HG03175 (cell line): ENCODE results near the gene ANKRD36.
"Not testable (repeated sequence)": the region's sequence is repeated elsewhere in the genome, so short reads cannot be mapped to it uniquely, and the experiment has no call there.

ENCODE experiments used
- ATAC-seq: cut with Tn5 transposase; IDR thresholded peaks from one replicate; pipeline ENCODE4 v1.9.1; 2021; ENCODE audit warnings: mild to moderate bottlenecking, moderate library complexity; ENCODE audit not compliant: unreplicated experiment

ANKRD36 gene

DNA sequence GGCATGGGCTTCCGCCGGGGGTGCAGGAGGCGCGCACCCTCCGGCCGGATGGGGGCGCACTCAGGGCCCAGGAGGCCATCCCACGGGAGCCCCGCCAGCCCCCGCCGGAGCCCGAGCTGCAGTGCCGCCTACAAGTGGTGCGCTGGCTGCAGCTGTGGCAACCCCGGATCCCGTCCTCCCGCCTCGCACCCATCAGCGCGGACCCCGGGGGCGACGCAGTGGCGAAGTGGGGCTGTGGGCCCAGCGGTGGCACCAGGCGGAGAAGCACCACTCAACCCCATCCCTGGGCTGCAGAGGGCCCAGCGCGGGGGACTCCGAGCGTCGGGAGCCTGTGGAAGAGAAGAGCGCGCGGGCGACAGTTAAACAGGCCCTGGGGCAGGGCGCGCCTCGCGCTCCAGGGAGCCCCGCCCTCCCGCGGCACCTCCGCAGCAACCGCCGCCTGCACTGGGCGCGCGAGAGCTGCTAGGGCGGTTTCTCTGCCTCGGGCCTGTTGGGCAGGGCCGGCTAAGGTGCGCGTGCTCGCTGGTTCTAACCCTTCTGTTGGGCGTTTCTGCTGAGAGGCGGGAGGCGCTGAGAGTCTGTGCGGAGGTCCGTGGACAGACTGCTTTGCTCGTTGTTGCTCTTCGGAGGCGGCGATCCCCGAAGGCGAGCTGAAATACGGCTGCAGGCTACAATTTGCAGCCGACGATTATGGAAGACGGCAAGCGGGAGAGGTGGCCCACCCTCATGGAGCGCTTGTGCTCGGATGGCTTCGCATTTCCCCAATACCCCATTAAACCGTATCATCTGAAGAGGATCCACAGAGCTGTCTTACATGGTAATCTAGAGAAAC, at the start of gene ANKRD36:
TSS of gene ANKRD36 (plus strand) at position 104 of the 832 bp plus-strand sequence. CDS start at position 691, 587 bp downstream.
- ATAC-seq: peak; percentile 86

DNA sequence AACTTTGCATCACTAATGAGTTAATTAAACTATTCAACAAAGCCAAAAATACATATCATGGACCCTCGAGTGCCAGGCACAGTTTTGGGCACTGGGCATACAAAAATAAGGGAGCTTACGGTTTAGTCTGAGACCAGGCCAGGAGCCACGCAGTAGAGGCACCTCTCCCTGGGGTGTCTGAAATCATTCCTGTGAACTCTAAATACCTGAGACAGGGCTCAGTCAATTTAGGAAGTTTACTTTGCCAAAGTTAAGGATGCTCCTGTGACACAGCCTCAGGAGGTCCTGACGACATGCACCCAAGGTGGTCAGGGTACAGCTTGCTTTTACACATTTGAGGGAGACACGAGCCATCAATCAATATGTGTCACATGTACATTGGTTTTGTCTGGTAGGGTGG, 46.9 kb upstream of the ANKRD36 start:
- not testable (repeated sequence) for ATAC-seq

DNA sequence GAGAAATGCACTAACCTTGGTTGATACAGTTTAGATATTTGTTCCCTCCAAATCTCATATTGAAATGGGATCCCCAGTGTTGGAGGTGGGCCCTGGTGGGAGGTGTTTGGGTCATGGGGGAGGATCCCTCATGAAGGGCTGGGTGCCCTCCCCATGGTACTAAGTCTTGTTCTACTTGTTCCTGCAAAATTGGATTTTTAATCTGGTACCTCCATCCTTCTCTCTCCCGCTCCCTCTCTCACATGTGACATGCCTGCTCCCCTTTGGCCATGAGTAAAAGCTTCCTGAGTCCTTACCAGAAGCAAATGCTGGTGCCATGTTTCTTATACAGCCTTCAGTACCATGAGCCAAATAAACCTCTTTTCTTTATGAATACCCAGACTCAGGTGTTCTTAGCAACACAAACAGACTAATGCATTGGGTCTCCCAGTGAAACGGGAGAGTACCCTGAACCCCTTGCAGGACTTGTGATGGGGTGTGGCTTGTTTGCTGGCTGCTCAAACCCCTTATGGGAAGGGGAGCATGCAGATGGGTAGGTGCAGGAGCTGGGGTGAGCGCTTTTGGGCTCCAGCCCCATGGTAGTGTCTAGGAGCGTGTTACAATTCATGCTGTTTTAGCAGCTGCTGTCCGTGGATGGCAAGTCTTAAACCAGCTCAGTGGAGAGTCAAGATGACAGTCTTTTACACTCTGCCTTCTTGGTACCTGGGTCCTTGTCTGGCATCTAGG, 45.5 kb upstream of the ANKRD36 start:
- no peak for ATAC-seq

DNA sequence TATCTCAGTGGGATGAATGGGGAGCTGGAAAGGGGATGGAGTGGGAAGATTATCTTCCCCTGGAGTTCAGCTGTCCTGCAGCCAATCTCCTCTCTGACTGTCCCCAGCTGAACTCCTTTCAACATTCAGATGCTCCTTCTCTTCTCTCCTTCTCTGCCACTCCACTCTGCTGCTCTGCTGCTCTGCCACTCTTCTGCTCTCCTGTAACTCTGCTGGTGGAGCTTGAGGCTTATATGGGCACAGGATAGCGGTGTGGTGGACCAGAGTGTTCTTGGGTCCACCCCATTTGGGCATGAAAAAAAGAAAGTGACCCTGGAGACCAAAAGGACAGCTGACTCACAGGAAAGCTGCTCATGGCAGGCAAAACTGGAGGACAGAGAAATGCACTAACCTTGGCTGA, 44.9 kb upstream of the ANKRD36 start:
- ATAC-seq: no peak

DNA sequence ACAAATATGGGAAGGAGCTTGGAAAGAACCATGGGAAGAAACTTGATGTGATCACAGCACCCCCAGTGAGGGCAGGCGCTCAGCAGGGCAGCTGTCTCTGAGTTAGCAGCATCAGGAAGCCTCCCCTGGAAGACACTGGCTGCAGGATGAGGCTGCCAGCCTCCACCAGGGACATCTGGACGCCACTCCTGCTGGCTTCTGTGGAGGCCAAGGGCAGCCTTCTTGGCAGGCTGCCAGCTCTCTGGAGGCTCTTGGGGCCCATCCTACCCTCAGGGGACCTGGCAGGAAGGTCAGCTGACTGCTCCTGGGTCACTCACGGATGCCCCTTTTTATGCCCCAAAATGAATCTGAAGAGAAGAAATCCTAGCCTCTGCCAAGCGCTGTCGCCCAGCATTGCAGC, 44.2 kb upstream of the ANKRD36 start:
- not testable (repeated sequence) for ATAC-seq

DNA sequence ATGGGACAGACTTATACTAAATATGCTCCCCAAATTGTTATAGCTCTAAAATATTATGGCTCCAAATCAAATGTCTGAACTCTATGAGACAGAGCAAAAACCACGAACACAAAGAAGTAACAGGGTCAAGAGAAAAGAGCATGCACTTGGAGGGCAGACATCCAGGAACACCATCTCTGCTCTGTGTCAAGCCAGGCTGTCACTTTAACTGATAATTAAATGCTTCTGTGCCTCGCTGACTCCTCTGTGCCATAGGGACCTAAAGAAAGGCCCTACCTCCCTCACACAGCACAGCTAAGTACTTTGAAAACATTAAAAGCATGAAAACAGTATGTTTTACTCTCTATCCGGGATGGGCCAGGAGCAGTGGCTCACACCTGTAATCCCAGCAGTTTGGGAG, 42.0 kb upstream of the ANKRD36 start:
- ATAC-seq: not testable (repeated sequence)

DNA sequence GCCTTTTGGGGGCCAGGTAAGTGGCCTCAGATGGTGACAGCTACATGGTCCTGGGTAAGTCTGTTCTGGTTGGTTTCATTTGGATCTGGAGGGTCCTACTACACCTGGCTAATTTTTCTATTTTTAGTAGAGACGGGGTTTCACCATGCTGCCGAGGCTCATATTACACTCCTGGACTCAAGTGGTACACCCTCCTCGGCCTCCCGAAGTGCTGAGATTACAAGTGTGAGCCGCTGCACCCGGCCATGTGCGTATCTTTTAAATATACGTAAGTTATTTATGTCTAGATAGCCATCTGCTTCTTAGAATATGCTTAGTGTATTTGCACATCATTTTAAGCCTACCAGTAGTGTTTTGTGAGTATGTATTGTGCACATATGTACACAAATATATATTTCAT, 35.7 kb upstream of the ANKRD36 start:
- ATAC-seq: not testable (repeated sequence)

DNA sequence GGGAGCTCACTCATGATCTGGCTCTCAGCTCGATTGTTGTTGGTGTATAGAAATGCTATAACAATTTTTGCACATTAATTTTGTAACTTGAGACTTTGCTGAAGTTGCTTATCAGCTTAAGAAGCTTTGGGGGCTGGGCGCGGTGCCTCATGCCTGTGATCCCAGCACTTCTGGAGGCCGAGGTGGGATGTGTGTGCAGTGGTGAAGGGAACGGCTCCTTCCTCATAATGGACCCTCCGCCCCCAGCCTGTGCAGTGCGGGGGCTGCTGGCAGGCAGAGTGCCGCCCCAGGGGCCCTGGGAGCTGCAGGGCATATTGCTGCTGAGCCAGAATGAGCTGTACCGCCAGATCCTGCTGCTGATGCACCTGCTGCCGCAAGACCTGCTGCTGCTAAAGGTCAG, 32.1 kb upstream of the ANKRD36 start:
- ATAC-seq: not testable (repeated sequence)

DNA sequence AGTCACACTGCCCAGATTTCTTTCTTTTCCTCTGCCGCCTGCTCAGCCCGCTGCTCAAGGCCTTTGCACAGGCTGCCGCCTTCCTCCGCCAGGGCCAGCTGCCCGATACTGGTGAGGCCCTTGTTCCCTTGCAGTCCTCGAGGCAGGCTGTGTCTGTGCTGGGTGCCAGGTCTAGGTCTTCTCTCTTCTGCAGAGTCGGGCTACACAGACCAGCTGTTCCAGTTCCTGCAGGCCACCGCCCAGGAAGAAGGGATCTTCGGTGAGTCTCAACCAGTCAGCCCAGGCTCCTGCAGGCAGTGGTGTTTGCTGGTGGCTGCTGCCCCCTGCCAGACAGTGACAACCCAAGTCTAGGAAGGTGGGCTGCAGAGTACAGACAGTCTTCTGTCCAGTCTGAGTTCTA, 30.7 kb upstream of the ANKRD36 start:
- not testable (repeated sequence) for ATAC-seq

DNA sequence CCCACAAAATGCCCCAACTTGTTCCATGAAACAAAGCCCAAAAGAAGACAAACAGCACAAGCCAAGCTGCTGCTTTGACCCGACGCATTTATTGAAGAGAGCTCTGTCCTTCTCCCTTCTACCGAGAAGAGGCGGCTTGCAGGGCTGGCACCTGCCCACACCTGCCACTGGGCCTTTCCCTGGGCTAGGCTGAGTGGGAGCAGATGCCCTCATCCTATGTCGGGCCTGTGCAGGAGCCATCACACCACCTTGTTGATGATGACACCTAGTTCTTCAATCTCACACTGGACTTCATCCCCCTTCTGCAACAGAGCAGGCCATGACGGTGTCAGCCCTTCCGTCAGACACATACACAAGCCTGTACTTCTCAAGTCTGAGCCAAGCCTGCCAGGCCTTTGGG, 29.4 kb upstream of the ANKRD36 start:
- ATAC-seq: not testable (repeated sequence)

DNA sequence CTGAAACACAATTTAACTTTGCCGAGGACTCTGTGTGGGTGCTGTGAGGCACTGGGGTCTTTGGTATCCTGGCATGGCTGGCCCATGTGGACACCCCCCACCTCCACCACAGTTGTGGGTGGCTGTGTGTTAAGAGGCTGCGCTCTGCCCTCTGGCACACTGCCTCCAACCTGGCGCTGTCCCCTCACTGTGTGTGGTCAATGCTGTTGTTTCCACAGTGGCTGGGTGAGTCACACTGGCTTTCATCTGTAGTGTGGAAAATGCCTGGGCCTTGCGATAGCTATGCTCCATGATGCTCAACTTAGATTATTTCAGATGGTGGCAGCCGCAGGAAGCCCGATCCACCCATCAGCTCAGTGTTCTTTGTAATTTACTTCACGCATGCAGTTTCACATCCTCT, 27.9 kb upstream of the ANKRD36 start:
- ATAC-seq: not testable (repeated sequence)

DNA sequence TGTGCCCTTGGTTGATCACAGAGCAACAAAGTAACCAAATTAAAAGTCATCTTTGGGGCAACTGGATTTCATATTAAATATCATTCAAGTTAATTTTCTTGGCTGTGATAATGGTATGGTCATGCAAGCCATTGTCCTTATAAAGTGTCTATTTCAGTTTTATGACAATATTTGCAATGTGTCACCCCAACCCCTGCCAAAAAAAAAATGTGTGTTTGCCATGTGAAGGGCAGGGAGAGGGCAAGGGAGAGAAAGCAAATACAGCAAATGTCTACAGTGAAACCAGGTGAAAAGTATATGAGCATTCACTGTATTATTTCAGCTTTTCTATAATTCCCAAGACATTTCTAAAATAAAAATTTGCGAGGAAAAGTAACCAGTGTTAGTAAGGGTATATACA, 24.2 kb upstream of the ANKRD36 start:
- not testable (repeated sequence) for ATAC-seq

DNA sequence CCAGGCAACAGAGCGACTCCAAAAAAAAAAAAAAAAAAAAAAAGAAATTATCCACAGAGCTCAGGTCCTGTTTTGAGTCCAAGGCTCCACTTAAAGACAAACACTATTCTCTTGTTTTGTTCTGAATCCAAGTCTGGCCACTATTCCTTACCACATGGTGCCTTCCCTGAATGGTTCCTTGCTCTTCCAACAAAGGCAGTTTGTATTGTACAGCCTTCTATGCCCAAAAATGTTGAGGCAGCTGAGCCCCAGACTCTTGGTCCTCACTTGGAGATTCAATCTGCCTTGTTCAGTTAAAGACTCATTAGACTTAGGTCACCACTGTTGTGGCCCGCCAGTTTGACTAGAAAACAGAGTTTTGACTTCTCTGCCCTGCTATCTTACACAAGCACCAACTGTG, 20.0 kb upstream of the ANKRD36 start:
- not testable (repeated sequence) for ATAC-seq

DNA sequence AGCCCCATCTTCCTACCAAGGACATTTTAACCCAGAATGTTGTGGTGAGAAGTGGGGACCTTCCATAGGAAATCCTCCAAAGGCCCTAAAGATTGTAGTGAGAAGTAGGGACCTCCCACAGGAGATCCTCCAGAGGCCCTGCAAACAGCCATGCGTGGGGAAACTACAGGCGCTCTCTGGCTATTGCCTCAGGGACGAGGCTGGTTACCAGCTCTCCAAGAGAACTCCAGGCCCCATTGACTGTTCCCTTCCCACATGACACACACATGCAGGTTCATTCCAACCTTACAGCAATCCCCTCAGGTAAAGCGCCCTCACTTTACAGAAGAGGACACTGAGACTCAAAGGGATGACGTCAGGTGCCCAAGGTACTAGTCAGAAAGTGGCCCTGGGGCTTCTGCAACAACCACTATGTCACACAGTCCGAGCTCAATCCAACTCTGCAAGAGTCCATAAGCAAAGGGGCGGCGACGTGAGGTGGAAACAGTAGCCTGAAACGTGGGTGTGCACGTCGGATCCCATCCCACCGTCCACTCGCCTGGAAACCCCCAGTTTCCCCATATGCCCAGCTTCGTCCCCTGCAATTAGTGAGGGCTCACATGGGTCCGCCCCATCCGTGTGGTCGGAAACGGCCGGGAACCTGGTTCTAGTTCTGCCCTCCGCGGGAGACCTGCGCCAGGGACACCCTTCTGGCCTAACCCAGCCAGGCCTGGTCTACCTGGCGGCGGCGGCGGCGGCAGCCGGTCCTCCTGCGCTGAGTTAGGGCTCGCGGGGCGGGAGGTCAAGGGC, 18.8 kb upstream of the ANKRD36 start:
- peak; percentile 31 for ATAC-seq

DNA sequence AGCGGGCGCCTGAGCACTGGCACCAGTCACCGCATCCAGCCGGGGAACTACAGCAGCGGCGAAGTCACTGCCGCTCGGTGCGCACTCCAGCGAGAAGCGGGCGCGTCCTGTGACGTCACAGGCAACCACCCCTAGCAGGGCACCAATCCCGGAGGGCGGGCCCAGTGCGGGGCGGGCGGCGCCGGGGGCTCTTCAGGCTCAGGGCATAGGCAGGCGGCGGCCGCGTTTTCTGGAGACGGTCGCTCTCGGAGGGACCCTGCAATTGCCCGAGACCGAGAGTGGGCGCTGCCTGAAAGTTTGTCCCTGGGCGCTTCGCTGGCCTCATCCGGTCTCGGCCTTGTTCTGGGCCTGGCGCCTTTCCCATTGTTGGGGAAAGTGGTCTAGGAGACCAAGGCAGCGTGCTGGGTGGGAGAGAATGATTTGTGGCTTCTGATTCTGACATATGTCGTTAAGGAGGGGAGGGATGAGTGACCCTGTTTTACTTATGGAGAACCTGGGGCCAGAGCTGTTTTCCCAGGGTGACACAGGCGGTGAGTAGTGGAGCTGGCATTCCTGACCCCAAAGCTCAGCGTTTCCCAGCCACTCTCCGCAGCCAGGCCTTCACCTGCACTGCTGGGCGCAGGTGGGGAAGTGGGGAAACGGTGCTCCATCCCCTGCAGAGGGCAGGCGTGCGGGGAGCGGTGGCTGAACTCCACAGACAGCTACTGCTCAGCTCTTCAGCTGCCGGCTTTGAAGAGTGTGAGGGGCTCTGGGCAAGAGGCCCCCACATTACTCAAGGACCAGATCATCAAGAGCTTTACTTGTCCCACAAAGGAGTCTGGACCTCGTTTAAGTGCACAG, 18.0 kb upstream of the ANKRD36 start, which contains the start of gene FAHD2B:
TSS of gene FAHD2B (minus strand) at position 111 of the 840 bp plus-strand sequence. CDS start 3,176 bp downstream, outside the sequence.
- ATAC-seq: peak; percentile 89

DNA sequence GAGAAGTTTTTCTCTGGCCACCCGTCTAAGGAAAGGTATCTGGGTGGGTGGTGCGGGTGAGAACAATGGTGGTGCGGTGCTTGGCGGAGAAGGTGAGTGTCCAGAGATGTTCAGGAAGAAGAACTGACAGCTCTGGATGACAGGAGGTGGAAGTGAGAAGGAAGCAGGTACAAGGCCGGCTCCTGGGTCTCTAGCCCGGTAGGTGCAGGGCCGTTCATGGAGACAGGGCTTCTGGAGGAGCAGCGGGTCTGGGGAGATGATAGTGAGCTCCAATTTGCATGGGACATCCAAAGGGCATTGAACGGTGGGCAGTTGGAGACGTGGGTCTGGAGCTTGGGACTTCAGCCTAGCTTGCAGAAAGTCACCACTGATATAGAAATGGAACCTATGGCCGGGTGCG, 17.3 kb upstream of the ANKRD36 start:
- no peak for ATAC-seq

DNA sequence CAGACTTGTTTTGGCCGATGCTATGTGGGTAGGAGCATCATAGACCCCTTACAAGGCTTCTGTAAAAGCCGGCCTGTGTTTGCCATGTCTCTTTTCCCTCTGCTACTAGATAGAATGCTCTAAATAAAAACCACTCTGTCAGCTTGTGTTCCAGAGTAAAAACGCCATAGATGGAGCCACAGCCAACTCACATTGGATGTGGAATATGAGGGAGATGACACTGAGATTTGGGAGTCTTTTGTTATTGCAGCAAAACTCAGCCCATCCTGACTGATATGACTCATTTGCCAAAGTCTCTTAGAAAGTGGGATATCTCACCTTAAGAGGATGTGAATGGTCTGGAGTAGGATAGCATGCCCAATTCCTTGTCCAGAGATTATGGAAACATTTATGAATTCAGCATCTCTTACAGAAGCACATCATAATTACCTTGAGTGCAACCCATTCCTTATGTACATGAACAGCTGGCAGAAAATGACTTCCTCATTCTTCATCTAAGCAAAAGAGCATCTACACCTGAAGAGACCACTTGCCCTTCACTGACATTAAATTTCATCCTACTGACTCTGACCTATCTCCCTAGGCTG, 14.1 kb upstream of the ANKRD36 start:
- not testable (repeated sequence) for ATAC-seq

DNA sequence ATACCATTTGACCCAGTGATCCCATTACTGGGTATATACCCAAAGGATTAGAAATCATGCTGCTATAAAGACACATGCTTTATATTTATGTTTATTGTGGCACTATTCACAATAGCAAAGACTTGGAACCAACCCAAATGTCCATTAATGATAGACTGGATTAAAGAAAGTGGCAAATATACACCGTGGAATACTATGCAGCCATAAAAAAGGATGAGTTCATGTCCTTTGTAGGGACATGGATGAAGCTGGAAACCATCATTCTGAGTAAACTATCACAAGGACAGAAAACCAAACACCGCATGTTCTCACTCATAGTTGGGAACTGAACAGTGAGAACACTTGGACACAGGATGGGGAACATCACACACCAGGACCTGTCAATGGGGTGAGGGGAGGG, 6.1 kb upstream of the ANKRD36 start:
- ATAC-seq: not testable (repeated sequence)

DNA sequence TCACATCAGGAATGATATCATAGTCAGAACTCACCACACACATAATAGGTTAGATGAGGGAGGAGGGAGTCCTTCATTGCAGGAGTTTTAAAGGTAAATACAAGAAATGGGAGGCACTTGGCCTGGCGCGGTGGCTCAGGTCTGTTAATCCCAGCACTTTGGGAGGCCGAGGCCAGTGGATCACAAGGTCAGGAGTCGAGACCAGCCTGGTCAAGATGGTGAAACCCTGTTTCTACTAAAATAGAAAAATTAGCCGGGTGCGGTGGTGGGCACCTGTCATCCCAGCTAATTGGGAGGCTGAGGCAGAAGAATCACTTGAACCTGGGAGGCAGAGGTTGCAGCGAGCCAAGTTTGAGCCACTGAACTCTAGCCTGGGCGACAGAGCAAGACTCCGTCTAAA, 1.7 kb upstream of the ANKRD36 start:
- not testable (repeated sequence) for ATAC-seq
